ENCODE measurements around the gene CHID1.

Gene CHID1

DNA sequence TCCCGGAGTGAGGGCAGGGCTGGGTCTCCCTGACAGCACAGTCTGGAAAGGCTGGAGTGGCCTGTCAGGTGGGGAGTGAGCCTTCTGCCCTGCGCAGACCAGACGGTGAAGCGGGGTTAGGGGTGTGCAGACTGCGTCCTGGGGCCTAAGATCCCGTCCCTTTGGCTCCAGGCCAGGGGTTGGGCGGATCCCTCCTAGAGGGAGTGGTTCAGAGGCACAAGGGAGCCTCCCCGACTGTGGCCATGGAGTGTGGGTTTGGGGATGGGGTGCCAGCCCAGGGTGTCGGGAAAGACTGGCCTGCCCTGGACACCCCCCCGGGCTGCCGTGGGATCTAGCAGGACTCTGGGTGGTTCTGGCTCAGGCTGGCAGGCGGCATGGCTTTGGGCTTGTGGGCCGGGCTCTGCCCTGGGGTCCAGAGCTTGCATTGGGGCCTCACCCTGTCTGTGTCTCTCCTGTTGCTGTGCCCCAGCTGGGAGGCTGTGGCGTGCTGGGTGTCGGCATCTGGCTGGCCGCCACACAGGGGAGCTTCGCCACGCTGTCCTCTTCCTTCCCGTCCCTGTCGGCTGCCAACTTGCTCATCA, 48.4 kb downstream of the CHID1 start:
- no peak for DNase-seq

DNA sequence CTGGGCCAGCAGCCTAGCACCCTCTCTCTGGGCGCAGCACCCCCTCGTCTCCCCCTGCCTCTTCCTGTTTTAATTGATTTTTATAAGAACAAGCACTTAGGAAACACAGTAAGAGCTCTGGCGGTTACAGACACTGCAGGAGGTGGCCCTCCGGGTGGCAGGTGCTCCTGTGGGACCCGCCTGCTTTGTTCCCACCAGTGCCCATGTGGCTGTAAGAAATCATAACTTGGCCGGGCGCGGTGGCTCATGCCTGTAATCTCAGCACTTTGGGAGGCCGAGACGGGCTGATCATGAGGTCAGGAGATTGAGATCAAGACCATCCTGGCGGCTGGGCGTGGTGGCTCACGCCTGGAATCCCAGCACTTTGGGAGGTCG, 49.5 kb downstream of the CHID1 start:
- DNase-seq, result no peak

DNA sequence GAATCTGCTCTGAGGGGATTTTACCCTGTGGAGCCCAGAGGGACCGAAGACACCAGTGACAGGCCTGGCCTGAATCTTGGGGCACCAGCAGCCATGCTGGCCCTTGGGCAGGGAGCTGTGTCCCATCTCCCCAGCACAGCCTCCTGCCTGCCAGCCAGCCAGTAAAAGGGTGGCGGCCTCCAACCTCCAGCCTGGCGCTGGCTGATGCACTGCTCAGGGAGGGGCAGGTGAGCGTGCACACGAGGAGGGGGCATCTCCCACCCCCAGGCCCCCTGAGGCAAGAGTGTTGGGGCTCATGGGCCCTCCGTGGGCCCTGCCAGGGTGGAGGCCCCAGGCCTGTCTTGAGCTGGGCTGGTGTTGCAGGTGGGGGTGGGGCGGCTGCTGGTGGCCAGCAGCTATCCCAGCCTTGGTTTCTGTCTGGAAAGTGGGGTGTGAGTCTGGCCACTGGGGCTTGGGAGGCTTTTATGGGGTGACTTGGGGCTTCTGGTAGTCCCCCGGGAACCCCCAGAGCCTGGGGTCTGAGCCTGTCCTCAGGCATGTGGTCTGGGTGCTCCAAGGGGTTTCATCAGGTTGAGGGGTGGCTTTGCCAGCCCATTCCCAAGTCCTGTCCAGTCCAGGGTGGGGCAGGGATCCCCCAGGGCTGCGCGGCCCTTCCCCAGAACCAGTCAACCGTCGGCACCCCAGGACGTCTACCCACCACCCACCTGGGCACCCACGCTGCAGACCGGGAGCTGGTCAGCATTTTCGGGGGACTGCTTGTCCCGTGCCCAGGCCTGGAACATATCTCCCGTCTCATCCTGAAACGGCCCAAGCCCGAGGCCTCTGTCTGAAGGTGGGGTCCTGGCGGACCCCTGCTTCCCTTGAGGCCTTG, 50.1 kb downstream of the CHID1 start:
- DNase-seq, result no peak

DNA sequence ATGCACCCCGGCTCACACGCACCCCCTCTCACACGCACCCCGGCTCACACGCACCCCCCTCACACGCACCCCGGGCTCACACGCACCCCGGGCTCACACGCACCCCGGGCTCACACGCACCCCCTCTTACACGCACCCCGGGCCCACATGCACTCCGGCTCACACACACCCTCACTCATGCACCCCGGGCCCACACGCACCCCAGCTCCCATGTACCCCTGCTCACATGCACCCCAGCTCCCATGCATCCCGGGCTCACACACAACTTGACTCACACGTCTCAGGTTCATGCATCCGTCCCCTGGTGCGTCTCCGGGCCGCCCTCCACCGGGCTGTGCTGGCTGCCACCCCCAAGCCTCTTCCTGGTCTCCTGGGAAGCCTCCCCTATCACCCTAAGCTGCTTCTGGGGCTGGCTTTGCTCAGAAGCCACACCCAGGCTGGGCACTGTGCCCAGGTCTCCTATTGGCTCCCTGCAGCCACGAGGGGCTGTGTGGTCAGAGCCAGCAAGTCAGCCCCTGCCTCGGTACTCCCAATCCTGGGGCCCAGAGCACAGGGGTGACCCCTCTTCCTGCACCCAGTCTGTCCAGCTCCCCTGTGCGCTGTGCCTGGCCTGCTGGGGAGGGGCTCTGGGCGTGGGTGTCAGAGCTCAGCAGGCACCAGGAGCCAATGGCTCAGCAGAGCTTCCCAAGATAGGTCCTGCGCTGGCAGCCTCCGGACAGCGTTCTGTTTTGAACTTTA, 51.0 kb downstream of the CHID1 start:
- DNase-seq, result no peak

- DNase-seq, result no peak
Measured at GRCh38 chr11:858762-859339, 51.8 kb downstream of the CHID1 start.

DNA sequence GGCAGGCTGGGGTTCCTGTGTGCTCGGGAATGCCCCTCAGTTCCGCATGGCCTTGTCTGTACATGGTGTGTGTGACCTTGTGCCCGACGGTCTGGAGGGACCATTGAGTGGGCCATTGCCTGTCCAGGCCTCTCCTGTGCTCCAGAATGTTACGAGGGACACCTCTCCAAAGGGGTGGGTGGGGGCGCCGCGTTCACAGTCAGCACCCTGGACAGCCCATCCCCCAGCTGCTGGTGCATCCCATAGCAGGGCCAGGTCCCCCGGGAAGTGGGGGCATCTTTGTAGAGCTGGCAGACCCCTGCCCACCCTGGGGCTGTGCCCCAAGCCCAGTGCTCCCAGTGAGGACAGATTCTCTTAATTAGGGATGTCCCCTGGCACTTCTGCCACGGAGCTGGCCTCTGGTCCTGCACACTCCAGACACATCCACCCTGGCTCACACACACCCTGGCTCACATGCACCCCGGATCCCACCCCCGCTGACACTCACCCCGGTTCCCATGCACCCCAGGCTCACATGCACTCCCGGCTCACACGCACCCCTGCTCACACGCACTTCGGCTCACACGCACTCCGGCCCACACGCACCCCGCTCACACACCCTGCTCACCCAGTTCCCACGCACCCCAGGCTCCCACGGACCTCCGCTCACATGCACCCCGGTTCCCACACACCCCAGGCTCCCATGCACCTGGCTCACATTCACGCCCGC, 52.4 kb downstream of the CHID1 start:
- no peak for DNase-seq

DNA sequence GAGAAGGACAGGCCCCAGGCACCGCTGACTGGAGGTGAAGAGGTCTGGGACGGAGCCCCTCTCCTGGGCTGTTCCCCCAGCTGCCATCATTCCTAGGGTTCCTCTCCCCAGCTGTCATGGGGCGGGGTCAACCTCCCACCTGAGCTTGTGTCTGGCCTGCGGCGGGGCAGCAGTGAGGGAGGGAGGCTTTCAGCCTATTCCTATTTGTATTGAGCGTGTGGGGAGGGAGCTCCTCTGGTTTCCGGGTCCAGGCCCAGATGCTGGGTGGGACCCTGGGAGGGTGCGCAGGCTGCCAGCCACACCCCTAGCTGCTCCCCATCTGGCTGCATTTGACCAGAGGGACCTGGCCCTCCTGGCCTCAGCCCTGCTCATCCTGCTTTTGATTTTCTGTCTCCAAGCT, 54.2 kb downstream of the CHID1 start:
- DNase-seq, result no peak

- no peak for DNase-seq
Measured at GRCh38 chr11:855796-856195, 54.8 kb downstream of the CHID1 start.

DNA sequence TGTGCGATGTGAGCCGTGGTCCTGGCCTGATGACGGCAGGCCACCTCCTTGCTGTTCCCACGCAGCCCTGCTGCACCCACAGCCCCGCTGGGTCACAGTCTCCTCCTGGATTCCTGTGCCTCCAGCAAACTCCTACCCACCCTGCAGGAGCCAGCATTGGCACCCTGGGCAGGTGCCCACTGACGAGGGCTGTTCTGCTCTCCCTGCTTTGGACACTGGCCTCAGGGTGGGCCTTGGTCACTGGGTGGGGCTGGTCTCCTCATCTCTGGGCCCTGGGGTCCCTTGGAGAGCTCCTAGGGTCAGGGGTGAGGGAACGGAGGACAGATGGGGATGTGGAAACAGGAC, 55.3 kb downstream of the CHID1 start:
- no peak for DNase-seq

DNA sequence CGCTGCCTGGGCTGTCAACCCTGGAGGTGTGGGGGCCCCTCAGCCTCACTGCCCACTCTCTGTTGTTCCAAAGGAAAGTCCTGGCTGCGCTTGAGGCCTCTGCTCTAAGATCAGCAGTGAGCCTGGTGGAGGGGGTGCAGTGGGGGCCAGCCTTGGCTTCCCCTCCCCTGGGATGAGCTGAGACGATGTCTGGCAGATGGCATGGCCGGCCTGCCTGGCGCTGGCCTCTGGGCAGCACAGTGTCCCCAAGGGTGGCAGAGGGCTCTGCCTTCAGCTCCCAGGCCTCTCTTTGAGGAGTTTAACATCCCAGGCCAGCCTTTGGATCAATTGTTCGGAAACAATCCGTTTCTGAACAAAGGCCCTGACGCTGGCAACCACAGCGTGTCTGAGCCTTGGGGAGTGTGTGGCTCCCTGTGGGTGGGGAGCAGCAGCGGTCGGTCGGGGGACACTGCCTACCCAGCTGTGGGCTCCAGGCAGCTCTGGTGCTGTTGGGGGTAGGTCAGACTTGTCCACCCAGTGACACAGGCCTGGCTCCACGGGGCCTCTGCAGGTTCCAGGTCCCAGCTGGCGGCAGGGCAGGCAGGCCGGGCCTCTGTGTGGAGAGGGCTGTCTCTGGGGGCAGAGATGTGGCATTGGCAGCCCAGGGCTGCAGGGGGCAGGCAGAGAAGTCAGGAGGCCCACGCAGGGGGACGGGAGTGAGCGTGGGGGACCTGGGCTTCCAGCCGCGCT, 55.8 kb downstream of the CHID1 start:
- DNase-seq, result no peak

GRCh38 chr11:853682-854448, 56.7 kb downstream of the CHID1 start:
- no peak for DNase-seq

- no peak for DNase-seq
Measured at GRCh38 chr11:852762-853161, 57.8 kb downstream of the CHID1 start.

- no peak for DNase-seq
Measured at GRCh38 chr11:850775-851763, 59.5 kb downstream of the CHID1 start.

GRCh38 chr11:849951-850774, 60.4 kb downstream of the CHID1 start:
- DNase-seq, result no peak

- no peak for DNase-seq
Measured at GRCh38 chr11:849104-849824, 61.3 kb downstream of the CHID1 start.

DNA sequence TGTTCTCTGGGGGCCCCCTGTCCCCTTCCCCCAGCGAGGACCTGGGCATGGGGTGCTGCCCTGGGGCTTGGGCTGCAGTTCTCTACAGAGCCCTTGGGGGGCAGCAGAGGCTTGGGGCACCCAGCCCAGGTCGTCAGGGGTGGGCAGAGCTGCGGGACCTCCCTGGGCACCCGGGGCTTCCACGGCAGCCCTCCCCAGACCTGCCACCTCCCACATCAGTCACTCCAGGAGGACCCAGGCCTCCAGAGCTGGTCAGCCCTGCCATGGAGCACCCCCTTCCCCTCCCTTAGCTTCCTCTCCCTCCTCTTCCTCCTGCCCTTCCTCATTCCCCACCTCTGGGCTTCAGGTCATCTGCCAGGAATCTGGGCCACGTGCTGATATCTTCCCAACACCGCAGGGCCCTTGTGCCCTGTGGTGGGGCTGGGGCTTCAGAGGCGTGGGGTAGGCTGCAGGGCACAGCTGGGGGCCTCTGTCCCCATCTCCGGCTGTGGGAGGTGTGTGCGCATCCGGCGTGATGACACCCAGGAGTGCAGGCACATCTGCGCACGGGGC, 62.2 kb downstream of the CHID1 start:
- DNase-seq, result no peak

DNA sequence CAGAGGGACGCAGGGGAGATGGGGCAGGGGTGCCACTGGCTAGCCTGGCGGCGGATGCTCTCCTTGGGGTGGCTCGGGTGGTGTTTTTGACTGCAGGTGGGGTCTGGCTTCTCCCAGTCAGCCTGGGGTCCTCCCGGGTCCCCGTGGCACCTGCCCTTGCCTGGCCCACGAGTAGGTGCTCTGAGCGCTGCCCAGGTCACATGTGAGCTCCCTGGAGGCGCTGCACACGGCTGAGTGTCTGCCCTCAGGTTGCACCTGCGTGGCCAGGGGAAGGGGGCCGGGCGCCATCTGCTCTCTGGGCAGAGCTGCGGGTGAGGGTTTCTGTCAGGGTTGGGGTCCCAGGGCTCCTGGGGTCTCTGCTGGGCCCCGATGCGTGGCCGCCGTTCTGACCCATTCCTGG, 62.7 kb downstream of the CHID1 start:
- no peak for DNase-seq

DNA sequence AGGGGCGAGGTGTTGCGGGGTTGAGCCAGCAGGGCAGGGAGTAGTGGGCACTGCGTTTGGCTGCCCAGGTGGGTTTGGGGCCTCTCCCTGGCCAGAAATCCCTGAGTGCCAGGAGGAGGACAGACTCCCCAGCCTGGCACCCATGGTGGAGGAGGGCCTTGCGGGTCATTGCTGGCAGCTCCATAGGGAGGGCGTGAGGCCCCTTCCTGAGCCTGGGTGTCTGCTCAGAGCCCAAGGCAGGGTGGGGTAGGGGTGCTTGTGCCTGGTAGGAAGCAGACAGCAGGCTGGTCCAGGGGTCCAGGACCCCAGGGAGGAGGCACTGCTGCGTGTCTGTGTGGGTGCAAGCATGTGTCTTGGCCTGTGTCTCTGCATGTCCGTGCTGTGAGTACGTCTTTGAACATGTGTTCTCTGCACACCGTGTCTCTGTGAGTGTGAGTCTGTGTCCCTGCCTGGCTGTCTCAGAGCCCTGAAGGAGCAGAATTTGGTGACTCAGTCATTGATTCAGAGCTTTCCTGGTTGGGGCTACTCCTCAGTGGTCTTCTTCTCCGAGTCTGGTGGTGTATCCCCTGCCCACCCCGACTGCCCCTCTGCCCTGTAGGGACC, 64.0 kb downstream of the CHID1 start:
- no peak for DNase-seq

Data from kidney glomerular epithelial cell (primary cell).